Mesothelial cell of epicardium (in vitro differentiated cells): ENCODE data around the gene PRR23E. TPM values are rescaled to one million over a fixed set of nuclear protein-coding genes. Genes with fewer than 3 reads are reported as not detected.

Experiments
- DNase-seq, 2 experiments: peaks; one replicate each; pipeline ENCODE4 v3.0.0; 2021; ENCODE audit warnings: low spot score in 2 of 2; ENCODE audit not compliant: unreplicated experiment in 2 of 2
- H3K27ac Mint-ChIP-seq: 2 replicates; pipeline ENCODE4 v1.8.0; 2021; ENCODE audit warnings: mixed read lengths
- H3K27me3 Mint-ChIP-seq: 2 replicates; pipeline ENCODE4 v1.8.0; 2021; ENCODE audit warnings: low read depth, mixed read lengths
- H3K36me3 Mint-ChIP-seq: 2 replicates; pipeline ENCODE4 v1.8.0; 2021; ENCODE audit warnings: mixed read lengths
- H3K4me1 Mint-ChIP-seq: 2 replicates; pipeline ENCODE4 v1.8.0; 2021; ENCODE audit warnings: mixed read lengths
- H3K4me3 Mint-ChIP-seq: 2 replicates; pipeline ENCODE4 v1.8.0; 2021; ENCODE audit warnings: mild to moderate bottlenecking, moderate library complexity, mixed read lengths
- H3K9me3 Mint-ChIP-seq: 2 replicates; pipeline ENCODE4 v1.8.0; 2021; ENCODE audit warnings: mixed read lengths
- total RNA-seq: library from RNA; stranded (reverse); gene quantifications from 3 replicates; pipeline ENCODE4 v1.2.1, GENCODE V29; 2021
- TF ChIP-seq, protein P1 (sequence below): fragments of 200-600 bp; sonication (generic); IDR thresholded peaks from one replicate; pipeline ENCODE4 v1.5.0; 2021; ENCODE audit warnings: antibody characterized with exemption; ENCODE audit not compliant: unreplicated experiment

Gene PRR23E
- total RNA-seq, 1 donor from 2014 or later, result not detected

DNA sequence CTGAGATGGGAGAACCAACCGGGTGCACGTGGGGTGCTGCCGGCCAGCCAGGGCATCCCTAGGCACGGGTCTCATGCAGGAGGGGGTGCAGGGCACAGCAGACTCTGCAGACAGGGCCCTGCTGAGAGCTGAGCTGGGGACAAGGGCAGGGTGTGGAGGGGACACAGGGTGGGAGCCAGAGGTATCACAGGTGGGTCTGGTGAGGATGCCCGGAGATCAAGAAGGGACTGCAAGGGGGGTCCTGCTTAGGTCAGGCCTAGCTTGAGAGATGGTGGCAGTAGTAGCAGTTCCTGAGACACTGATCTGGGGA is 39.5 kb upstream of the PRR23E start:
- no peaks in the 10 kb centered on the region for H3K36me3 Mint-ChIP-seq
- TF ChIP-seq, protein P1, sequence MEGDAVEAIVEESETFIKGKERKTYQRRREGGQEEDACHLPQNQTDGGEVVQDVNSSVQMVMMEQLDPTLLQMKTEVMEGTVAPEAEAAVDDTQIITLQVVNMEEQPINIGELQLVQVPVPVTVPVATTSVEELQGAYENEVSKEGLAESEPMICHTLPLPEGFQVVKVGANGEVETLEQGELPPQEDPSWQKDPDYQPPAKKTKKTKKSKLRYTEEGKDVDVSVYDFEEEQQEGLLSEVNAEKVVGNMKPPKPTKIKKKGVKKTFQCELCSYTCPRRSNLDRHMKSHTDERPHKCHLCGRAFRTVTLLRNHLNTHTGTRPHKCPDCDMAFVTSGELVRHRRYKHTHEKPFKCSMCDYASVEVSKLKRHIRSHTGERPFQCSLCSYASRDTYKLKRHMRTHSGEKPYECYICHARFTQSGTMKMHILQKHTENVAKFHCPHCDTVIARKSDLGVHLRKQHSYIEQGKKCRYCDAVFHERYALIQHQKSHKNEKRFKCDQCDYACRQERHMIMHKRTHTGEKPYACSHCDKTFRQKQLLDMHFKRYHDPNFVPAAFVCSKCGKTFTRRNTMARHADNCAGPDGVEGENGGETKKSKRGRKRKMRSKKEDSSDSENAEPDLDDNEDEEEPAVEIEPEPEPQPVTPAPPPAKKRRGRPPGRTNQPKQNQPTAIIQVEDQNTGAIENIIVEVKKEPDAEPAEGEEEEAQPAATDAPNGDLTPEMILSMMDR, result no peak
- no peak overlapping the region for H3K27ac Mint-ChIP-seq
- no peak for DNase-seq
- H3K27me3 Mint-ChIP-seq, result peaks cover 23% of the 10 kb centered on the region
- no peaks in the 10 kb centered on the region for H3K4me1 Mint-ChIP-seq
- no peaks in the 10 kb centered on the region for H3K9me3 Mint-ChIP-seq
- H3K4me3 Mint-ChIP-seq, result no peak overlapping the region

DNA sequence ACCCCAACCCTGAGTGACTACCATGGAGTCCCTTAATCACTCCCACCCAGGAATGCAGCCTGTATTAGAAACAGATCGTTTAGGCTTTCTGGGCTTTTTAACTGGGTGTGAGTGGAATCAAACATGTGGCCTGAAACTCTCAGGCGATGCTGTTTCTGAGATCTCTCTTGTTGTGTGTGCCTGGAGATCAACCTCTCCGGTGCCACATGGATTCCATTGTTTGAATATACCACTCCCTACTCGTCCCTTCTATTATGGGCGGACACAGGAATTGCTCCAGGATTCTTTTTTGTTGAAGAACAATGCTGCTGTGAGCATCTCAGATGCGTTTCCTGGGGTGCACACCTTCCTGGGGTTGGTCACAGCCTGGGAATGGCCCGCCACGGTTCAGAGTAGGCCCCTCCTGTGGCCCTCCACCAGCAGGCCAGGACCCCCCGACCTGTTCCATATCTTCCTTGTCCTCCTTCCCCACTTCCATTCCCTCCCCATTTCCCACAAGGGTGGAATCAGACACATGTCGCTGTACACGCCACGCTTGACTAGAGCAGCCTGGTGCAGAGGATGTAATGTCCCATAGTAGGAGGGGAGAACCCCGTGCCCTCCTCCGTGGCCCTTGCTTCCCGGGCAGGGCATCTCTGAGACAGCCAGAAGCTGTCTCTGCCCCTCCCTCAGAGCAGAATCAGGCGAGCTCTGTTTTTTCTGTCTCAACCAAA is 36.4 kb upstream of the PRR23E start:
- no peaks in the 10 kb centered on the region for H3K4me1 Mint-ChIP-seq
- TF ChIP-seq, protein P1, result no peak
- H3K27me3 Mint-ChIP-seq, result peaks cover 14% of the 10 kb centered on the region
- no peaks in the 10 kb centered on the region for H3K36me3 Mint-ChIP-seq
- H3K27ac Mint-ChIP-seq, result no peak overlapping the region
- no peak for DNase-seq
- no peak overlapping the region for H3K4me3 Mint-ChIP-seq
- H3K9me3 Mint-ChIP-seq, result no peaks in the 10 kb centered on the region

DNA sequence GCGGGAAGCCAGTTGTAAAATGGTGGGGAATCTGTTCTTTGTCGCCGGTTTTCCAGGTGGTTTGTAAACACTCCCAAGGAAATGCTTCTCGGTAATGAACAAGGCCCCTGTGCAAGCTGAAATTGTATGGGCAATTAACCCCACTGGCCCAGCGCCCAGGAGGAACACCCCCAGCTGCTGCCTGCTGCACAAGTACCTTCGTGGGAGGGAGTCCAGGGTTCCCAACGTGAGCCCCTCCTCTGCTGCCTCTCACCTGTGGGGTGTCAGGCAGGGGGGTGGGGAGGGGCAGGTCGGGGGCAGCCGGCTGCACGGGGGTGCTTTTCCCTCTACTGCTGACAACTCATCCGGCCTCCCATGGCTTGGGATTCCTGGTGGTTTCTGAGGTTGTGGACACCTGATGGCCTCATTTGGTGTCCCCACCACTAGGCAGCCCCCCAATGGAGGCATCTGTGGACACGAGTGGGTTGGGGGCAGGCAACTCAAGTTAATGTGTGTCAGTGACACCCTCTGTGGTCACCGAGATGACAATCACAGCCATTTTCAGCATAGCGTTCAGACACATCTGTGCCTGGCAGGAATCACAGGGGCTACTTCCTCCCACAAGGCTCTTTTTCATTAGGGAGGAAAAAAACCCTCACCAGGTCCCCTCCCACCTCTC is 35.6 kb upstream of the PRR23E start:
- no peak overlapping the region for H3K27ac Mint-ChIP-seq

DNA sequence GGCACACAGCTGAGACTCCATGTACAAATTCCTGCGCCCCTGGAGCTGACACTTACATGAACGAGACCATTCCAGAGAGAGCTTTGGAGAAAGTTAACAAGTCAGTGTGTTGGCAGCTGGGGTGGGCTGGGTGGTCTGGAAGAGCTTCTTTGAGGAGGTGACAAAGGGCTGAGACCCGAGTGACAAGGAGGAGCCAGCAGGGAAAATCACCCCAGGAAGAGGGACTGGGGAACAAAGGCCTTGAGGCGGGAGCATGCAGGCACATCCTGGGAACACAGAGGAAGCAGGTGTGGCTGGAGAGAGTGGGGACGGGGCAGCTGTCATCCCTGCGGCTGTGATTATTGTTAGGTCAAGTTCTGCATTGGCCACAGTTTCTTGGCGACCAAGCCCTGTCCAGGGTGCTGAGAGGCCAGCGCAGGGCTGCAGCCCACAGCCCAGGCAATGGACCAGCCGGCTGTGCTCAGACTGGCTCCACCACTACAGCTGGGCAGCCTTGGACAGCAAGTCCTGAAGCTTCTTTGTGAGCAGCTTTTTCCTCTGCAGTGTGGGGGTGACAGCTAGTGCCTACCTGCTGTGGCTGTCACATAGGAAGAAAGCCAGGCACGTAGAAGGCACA is 34.2 kb upstream of the PRR23E start:
- Mint-ChIP-seq H3K36me3 (no peaks in the 10 kb centered on the region), H3K27me3 (peaks cover 22% of the 10 kb centered on the region), H3K4me1 (no peaks in the 10 kb centered on the region), H3K9me3 (no peaks in the 10 kb centered on the region), H3K4me3 (no peak overlapping the region), H3K27ac (no peak overlapping the region)
- TF ChIP-seq, protein P1, result no peak
- DNase-seq, result peak in 1 of 2 experiments; percentile 60

More for the DNA sequence above, 35.6 kb upstream of the PRR23E start:
- H3K36me3 Mint-ChIP-seq, result no peaks in the 10 kb centered on the region
- no peaks in the 10 kb centered on the region for H3K4me1 Mint-ChIP-seq
- peaks cover 14% of the 10 kb centered on the region for H3K27me3 Mint-ChIP-seq
- DNase-seq, result no peak
- H3K4me3 Mint-ChIP-seq, result no peak overlapping the region
- TF ChIP-seq, protein P1, result no peak
- H3K9me3 Mint-ChIP-seq, result no peaks in the 10 kb centered on the region

DNA sequence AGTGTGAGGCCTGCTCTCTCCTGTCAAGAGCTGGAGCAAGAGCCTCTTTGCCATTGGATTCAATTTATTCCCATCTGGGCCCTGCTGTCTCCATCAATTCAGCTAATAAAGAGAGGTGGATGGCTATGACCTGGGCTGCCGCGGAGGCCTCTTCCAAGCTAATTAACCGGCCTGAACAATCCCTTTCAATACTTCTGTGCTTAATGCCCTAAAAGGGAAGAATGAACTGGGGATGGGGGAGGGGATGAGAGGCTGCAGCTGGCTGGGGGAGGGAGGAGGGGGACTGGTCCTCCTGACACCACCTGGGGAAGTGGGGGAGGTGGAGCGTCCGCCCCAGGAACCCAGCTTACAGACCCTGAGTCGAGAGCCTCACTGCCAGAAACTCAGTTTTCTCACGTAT is 33.4 kb upstream of the PRR23E start:
- peaks cover 29% of the 10 kb centered on the region for H3K27me3 Mint-ChIP-seq
- no peaks in the 10 kb centered on the region for H3K36me3 Mint-ChIP-seq
- no peaks in the 10 kb centered on the region for H3K4me1 Mint-ChIP-seq
- no peaks in the 10 kb centered on the region for H3K9me3 Mint-ChIP-seq
- TF ChIP-seq, protein P1, result no peak
- no peak overlapping the region for H3K27ac Mint-ChIP-seq
- H3K4me3 Mint-ChIP-seq, result no peak overlapping the region
- DNase-seq, result no peak
